ENCODE results near the gene EXOC2. TPM values are rescaled to one million over a fixed set of nuclear protein-coding genes. Genes with fewer than 3 reads are reported as not detected.

EXOC2 gene
- total and polyA plus RNA-seq, 2 donors (not counting 3 experiments of a cell fraction or from before 2014, with no cell fraction given), result 18.2 to 30.8 TPM

GRCh38 chr6:437037-437392 is 255.9 kb downstream of the EXOC2 start:
- DNase-seq (ENCODE audit: low read depth, low spot score), result no peak

More at GRCh38 chr6:437037-437392, 255.9 kb downstream of the EXOC2 start:
- no peaks in the 10 kb centered on the region for H3K9me3 ChIP-seq (replicated peaks; ENCODE audit: control insufficient read depth, insufficient read depth, low read length)
- no peak overlapping the region for H3K27ac ChIP-seq (ENCODE audit: insufficient read depth, low read depth, low read length)
- H3K36me3 ChIP-seq (ENCODE audit: control insufficient read depth in 2 of 2, extremely low read depth in 1 of 2, insufficient read depth in 2 of 2, low read length in 2 of 2), result no peaks in the 10 kb centered on the region
- H3K4me1 ChIP-seq (ENCODE audit: control insufficient read depth, extremely low read depth, insufficient read depth, low read length), result no peaks in the 10 kb centered on the region
- TF ChIP-seq JUN (IDR thresholded peaks at IDR 0.05; ENCODE audit: borderline replicate concordance, insufficient read depth, insufficient read length, low read depth) (no peak), CTCF (IDR thresholded peaks at IDR 0.05; ENCODE audit: extremely low read depth in 1 of 2, insufficient read depth in 1 of 2, low read depth in 1 of 2, low read length in 2 of 2) (no peak)
- POLR2A ChIA-PET, result no interaction called here
- no peak overlapping the region for H3K4me2 ChIP-seq (ENCODE audit: insufficient read depth, low read length)
- H3K9ac ChIP-seq (replicated peaks; ENCODE audit: extremely low read depth, insufficient read depth, low read length), result no peak overlapping the region
- no TSS peak for BruUV-seq (replicated peaks)
- no peaks in the 10 kb centered on the region for H3K9me1 ChIP-seq (replicated peaks; ENCODE audit: control insufficient read depth, extremely low read depth, insufficient read depth, low read length)
- H3K4me3 ChIP-seq (replicated peaks in 1 of 3; ENCODE audit: insufficient read depth in 1 of 3, low read depth in 1 of 3, low read length in 3 of 3), result no peak overlapping the region
- no peak for FAIRE-seq
- CTCF ChIA-PET, result no interaction called here
- H4K20me1 ChIP-seq (replicated peaks; ENCODE audit: control insufficient read depth, extremely low read depth, insufficient read depth, low read length), result no peaks in the 10 kb centered on the region
- no peaks in the 10 kb centered on the region for H3K79me2 ChIP-seq (ENCODE audit: control insufficient read depth, insufficient read depth, low read length)
- dilution Hi-C loops (cut with MboI; ENCODE audit: extremely low pct_ligation_motif_present, low sequenced_read_pairs) (no loop called here), intact Hi-C loops (cut with micrococcal nuclease) (no loop called here)
- no peak overlapping the region for H2AFZ ChIP-seq (ENCODE audit: low read depth, low read length)
- H3K27me3 ChIP-seq (ENCODE audit: control insufficient read depth in 2 of 2, insufficient read depth in 2 of 2, low read length in 2 of 2), result no peaks in the 10 kb centered on the region
